Choroid plexus epithelial cell (primary cell): ENCODE results near the gene ANTKMT.

ENCODE experiments used
- DNase-seq: peaks from one replicate; pipeline ENCODE4 v3.0.0-alpha.2; 2010; ENCODE audit warnings: low read depth
- H3K4me3 ChIP-seq: 2 replicates; pipeline ENCODE4 v1.5.1; 2011; ENCODE audit warnings: low read depth, mild to moderate bottlenecking, control low read depth, low read length, moderate library complexity
- CTCF ChIP-seq: conservative IDR thresholded peaks from 2 replicates; pipeline ENCODE4 v1.5.1; 2011; ENCODE audit warnings: low read depth, mild to moderate bottlenecking, control low read depth, inconsistent platforms, low read length, moderate library complexity

ANTKMT gene

GRCh38 chr16:743794-744500, 23.0 kb downstream of the ANTKMT start:
- no peak for TF ChIP-seq CTCF
- no peak overlapping the region for H3K4me3 ChIP-seq
- no peak for DNase-seq

- peak; percentile 50 for TF ChIP-seq CTCF
- no peak for DNase-seq
- H3K4me3 ChIP-seq, result no peak overlapping the region
Observed at GRCh38 chr16:745739-746138, 24.8 kb downstream of the ANTKMT start.

GRCh38 chr16:746637-747036, 25.7 kb downstream of the ANTKMT start:
- no peak for TF ChIP-seq CTCF
- DNase-seq, result no peak
- H3K4me3 ChIP-seq, result no peak overlapping the region

- no peak overlapping the region for H3K4me3 ChIP-seq
- no peak for DNase-seq
- TF ChIP-seq CTCF, result no peak
Observed at GRCh38 chr16:747978-748746, 27.2 kb downstream of the ANTKMT start.

- peak; percentile 79 for DNase-seq
- H3K4me3 ChIP-seq, result no peak overlapping the region
- no peak for TF ChIP-seq CTCF
Observed at GRCh38 chr16:749010-749409, 28.1 kb downstream of the ANTKMT start.

GRCh38 chr16:750485-750884, 29.5 kb downstream of the ANTKMT start:
- DNase-seq, result no peak
- TF ChIP-seq CTCF, result no peak
- no peak overlapping the region for H3K4me3 ChIP-seq
